Activated T-cell treated with anti-CD3 and anti-CD28 coated beads, Interleukin-2, amount 50 U/mL, for 1 hour (primary cell): ENCODE results near the gene SOBP.

Experiments
- DNase-seq: peaks from one replicate; pipeline ENCODE4 v3.0.0-alpha.2; 2020

SOBP gene

GRCh38 chr6:107703606-107704005 is 213.7 kb downstream of the SOBP start:
- no peak for DNase-seq

- no peak for DNase-seq
Observed at GRCh38 chr6:107704347-107705013, 214.6 kb downstream of the SOBP start.

DNA sequence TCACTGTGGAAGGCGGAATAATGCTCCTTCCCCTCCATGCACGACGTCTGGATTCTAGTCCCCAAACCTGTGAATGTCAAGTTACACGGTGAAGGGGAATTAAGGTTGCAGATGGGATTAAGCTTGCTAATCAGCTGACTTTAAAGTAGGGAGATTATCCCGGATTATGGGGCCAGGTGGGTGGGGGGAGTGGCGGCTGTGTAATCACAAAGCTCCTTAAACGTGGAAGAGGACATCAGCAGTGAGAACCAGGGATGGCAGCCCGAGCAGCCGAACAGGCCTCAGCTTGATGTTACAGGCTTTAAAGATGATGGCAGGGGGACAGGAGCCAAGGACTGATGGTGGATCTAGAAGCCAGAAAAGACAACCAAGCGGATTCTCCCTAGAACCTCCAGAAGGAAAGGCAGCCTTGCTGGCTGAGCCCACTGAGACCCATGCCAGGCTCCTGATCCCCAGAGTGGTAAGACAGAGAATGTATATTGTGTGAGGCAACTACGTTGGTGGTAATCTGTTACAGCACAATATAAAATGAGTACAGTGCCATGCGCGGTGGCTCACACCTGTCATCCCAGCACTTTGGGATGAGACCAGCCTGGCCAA is 216.7 kb downstream of the SOBP start:
- no peak for DNase-seq

- no peak for DNase-seq
Observed at GRCh38 chr6:107707346-107708275, 217.7 kb downstream of the SOBP start.

- DNase-seq, result no peak
Observed at GRCh38 chr6:107708435-107708834, 218.5 kb downstream of the SOBP start.

- no peak for DNase-seq
Observed at GRCh38 chr6:107709341-107709740, 219.4 kb downstream of the SOBP start.
